Stomach (tissue), 4 donors: ENCODE results near the gene NODAL.

ENCODE experiments used
- EP300 ChIP-seq: sonication (generic); formaldehyde crosslinking; IDR thresholded peaks from one replicate; pipeline ENCODE4 v1.6.1; 2017; ENCODE audit warnings: antibody characterized with exemption
- POLR2A ChIP-seq, 4 donors: fragments of 450-650 bp; IDR thresholded peaks; one replicate each; pipeline ENCODE4 v1.6.1; 2016; ENCODE audit warnings: antibody characterized with exemption in 4 of 4, control low read depth in 2 of 4, mild to moderate bottlenecking in 1 of 4, moderate library complexity in 1 of 4
- POLR2AphosphoS5 ChIP-seq, 3 donors: sonication (generic); formaldehyde crosslinking; IDR thresholded peaks; one replicate each; pipeline ENCODE4 v1.6.1; 2016; ENCODE audit warnings: antibody characterized with exemption in 3 of 3
- TF ChIP-seq, protein P1 (sequence below), 7 experiments: fragments of 450-650 bp in 4 of 7; fragments of 200-600 bp in 3 of 7; sonication (generic) in 3 of 7; IDR thresholded peaks; one replicate each; pipeline ENCODE4 v1.5.1; 2016 to 2019; ENCODE audit warnings: antibody characterized with exemption in 7 of 7, control low read depth in 2 of 7, mild to moderate bottlenecking in 1 of 7

- TF ChIP-seq, protein P1, sequence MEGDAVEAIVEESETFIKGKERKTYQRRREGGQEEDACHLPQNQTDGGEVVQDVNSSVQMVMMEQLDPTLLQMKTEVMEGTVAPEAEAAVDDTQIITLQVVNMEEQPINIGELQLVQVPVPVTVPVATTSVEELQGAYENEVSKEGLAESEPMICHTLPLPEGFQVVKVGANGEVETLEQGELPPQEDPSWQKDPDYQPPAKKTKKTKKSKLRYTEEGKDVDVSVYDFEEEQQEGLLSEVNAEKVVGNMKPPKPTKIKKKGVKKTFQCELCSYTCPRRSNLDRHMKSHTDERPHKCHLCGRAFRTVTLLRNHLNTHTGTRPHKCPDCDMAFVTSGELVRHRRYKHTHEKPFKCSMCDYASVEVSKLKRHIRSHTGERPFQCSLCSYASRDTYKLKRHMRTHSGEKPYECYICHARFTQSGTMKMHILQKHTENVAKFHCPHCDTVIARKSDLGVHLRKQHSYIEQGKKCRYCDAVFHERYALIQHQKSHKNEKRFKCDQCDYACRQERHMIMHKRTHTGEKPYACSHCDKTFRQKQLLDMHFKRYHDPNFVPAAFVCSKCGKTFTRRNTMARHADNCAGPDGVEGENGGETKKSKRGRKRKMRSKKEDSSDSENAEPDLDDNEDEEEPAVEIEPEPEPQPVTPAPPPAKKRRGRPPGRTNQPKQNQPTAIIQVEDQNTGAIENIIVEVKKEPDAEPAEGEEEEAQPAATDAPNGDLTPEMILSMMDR (IDR thresholded peaks at IDR 0.05) = no peak
- TF ChIP-seq POLR2A (IDR thresholded peaks at IDR 0.05) (no peak), POLR2AphosphoS5 (IDR thresholded peaks at IDR 0.05) (no peak), EP300 (no peak)
These were observed 22.8 kb downstream of the NODAL start for GRCh38 chr10:70418713-70419112.
